Astrocyte (in vitro differentiated cells and primary cell): Measurements from ENCODE around the gene USH1C. TPM values are rescaled to one million over a fixed set of nuclear protein-coding genes. Genes with fewer than 3 reads are reported as not detected.

ENCODE experiments used
- DNase-seq: peaks from one replicate; pipeline ENCODE4 v3.0.0-alpha.2; 2010; ENCODE audit warnings: low read depth
- FAIRE-seq: peaks from 2 replicates; lab custom pipeline; 2011; peaks lifted over from hg19 to GRCh38; lab: Jason Lieb, UNC
- H2AFZ ChIP-seq: 2 replicates; pipeline ENCODE4 v1.6.0; 2012; ENCODE audit warnings: low read depth, low read length, inconsistent platforms
- H3K27ac ChIP-seq: 2 replicates; pipeline ENCODE4 v1.5.1; 2011; ENCODE audit warnings: low read depth, low read length, inconsistent platforms
- H3K27me3 ChIP-seq: 2 replicates; pipeline ENCODE4 v1.6.0; 2011; ENCODE audit warnings: low read length, inconsistent platforms; ENCODE audit not compliant: insufficient read depth
- H3K36me3 ChIP-seq: 2 replicates; pipeline ENCODE4 v1.5.1; 2011; ENCODE audit warnings: low read length, inconsistent platforms; ENCODE audit not compliant: insufficient read depth
- H3K4me1 ChIP-seq: 2 replicates; pipeline ENCODE4 v1.5.1; 2011; ENCODE audit warnings: low read length, inconsistent platforms; ENCODE audit not compliant: insufficient read depth
- H3K4me2 ChIP-seq: 2 replicates; pipeline ENCODE4 v1.6.0; 2012; ENCODE audit warnings: low read length, inconsistent platforms
- H3K4me3 ChIP-seq: 2 replicates; pipeline ENCODE4 v1.5.1; 2011; ENCODE audit warnings: low read depth, mild to moderate bottlenecking, low read length, inconsistent platforms; ENCODE audit not compliant: insufficient read depth
- H3K79me2 ChIP-seq: 2 replicates; pipeline ENCODE4 v1.6.0; 2012; ENCODE audit warnings: mild to moderate bottlenecking, low read length, inconsistent platforms; ENCODE audit not compliant: insufficient read depth
- H3K9ac ChIP-seq: 2 replicates; pipeline ENCODE4 v1.6.0; 2012; ENCODE audit warnings: mild to moderate bottlenecking, low read length, inconsistent platforms
- H3K9me3 ChIP-seq: 2 replicates; pipeline ENCODE4 v1.5.1; 2012; ENCODE audit warnings: low read depth, mild to moderate bottlenecking, low read length, inconsistent platforms; ENCODE audit not compliant: insufficient read depth
- H4K20me1 ChIP-seq: 2 replicates; pipeline ENCODE4 v1.6.0; 2012; ENCODE audit warnings: low read length, inconsistent platforms; ENCODE audit not compliant: insufficient read depth
- H3K27ac Mint-ChIP-seq: one replicate; pipeline ENCODE4 v1.8.0; 2021; ENCODE audit warnings: mild to moderate bottlenecking, mixed read lengths; ENCODE audit not compliant: unreplicated experiment
- H3K27me3 Mint-ChIP-seq: one replicate; pipeline ENCODE4 v1.8.0; 2021; ENCODE audit warnings: low read depth, mixed read lengths; ENCODE audit not compliant: unreplicated experiment
- H3K36me3 Mint-ChIP-seq: one replicate; pipeline ENCODE4 v1.8.0; 2021; ENCODE audit warnings: low read depth, mixed read lengths; ENCODE audit not compliant: unreplicated experiment
- H3K4me1 Mint-ChIP-seq: one replicate; pipeline ENCODE4 v1.8.0; 2021; ENCODE audit warnings: low read depth, mixed read lengths; ENCODE audit not compliant: unreplicated experiment
- H3K4me3 Mint-ChIP-seq: one replicate; pipeline ENCODE4 v1.8.0; 2021; ENCODE audit warnings: mild to moderate bottlenecking, moderate library complexity, mixed read lengths; ENCODE audit not compliant: unreplicated experiment
- H3K9me3 Mint-ChIP-seq: one replicate; pipeline ENCODE4 v1.8.0; 2021; ENCODE audit warnings: mild to moderate bottlenecking, mixed read lengths; ENCODE audit not compliant: unreplicated experiment
- CTCF ChIP-seq: IDR thresholded peaks from 2 replicates; pipeline ENCODE4 v1.5.1; 2011; ENCODE audit warnings: low read depth, mild to moderate bottlenecking, inconsistent platforms, low read length, moderate library complexity; ENCODE audit not compliant: insufficient read depth
- EZH2 ChIP-seq: IDR thresholded peaks from 2 replicates; pipeline ENCODE4 v1.6.1; 2012; ENCODE audit warnings: mild to moderate bottlenecking, low read length, inconsistent platforms; ENCODE audit not compliant: insufficient read depth
- total RNA-seq: library from RNA; stranded (reverse); gene quantifications from 2 replicates; pipeline ENCODE4 v1.2.1, GENCODE V29; 2021

USH1C gene
- total RNA-seq, 1 donor from 2014 or later = not detected

GRCh38 chr11:17449158-17449557 lies 95.1 kb downstream of the USH1C start:
- Mint-ChIP-seq H3K9me3 (no peaks in the 10 kb centered on the region), H3K27me3 (peaks cover 41% of the 10 kb centered on the region), H3K4me3 (no peak overlapping the region), H3K4me1 (no peaks in the 10 kb centered on the region), H3K36me3 (peaks cover 1% of the 10 kb centered on the region), H3K27ac (no peak overlapping the region)
- H3K9me3 ChIP-seq = no peaks in the 10 kb centered on the region
- peaks cover 3% of the 10 kb centered on the region for H3K27me3 ChIP-seq
- no peak overlapping the region for H3K4me3 ChIP-seq
- no peaks in the 10 kb centered on the region for H3K4me1 ChIP-seq
- H3K79me2 ChIP-seq = no peaks in the 10 kb centered on the region
- no peak for DNase-seq
- TF ChIP-seq CTCF (no peak), EZH2 (no peak)
- no peak overlapping the region for H3K4me2 ChIP-seq
- H4K20me1 ChIP-seq = no peaks in the 10 kb centered on the region
- H3K9ac ChIP-seq = no peak overlapping the region
- H3K36me3 ChIP-seq = no peaks in the 10 kb centered on the region
- H3K27ac ChIP-seq = no peak overlapping the region
- H2AFZ ChIP-seq = no peak overlapping the region
- FAIRE-seq = no peak

GRCh38 chr11:17446482-17446881 lies 97.7 kb downstream of the USH1C start:
- H3K9ac ChIP-seq = no peak overlapping the region
- no peak overlapping the region for H2AFZ ChIP-seq
- no peaks in the 10 kb centered on the region for H3K4me1 ChIP-seq
- no peak overlapping the region for H3K4me2 ChIP-seq
- no peak overlapping the region for H3K4me3 Mint-ChIP-seq
- peaks cover 2% of the 10 kb centered on the region for H3K9me3 Mint-ChIP-seq
- peaks cover 1% of the 10 kb centered on the region for H3K36me3 Mint-ChIP-seq
- FAIRE-seq = no peak
- no peak overlapping the region for H3K27ac ChIP-seq
- no peaks in the 10 kb centered on the region for H3K9me3 ChIP-seq
- H4K20me1 ChIP-seq = no peaks in the 10 kb centered on the region
- no peaks in the 10 kb centered on the region for H3K36me3 ChIP-seq
- H3K4me1 Mint-ChIP-seq = no peaks in the 10 kb centered on the region
- peaks cover 41% of the 10 kb centered on the region for H3K27me3 Mint-ChIP-seq
- H3K27ac Mint-ChIP-seq = no peak overlapping the region
- no peak for TF ChIP-seq EZH2
- no peak for TF ChIP-seq CTCF
- H3K27me3 ChIP-seq = no peaks in the 10 kb centered on the region
- no peak for DNase-seq
- H3K79me2 ChIP-seq = no peaks in the 10 kb centered on the region
- no peak overlapping the region for H3K4me3 ChIP-seq

- no peak for TF ChIP-seq CTCF
- no peak for TF ChIP-seq EZH2
These were observed 98.9 kb downstream of the USH1C start for GRCh38 chr11:17445240-17445795.

More at GRCh38 chr11:17445240-17445795, 98.9 kb downstream of the USH1C start:
- Histone ChIP-seq H3K4me2 (no peak overlapping the region), H3K9ac (no peak overlapping the region), H3K9me3 (no peaks in the 10 kb centered on the region), H2AFZ (no peak overlapping the region), H3K4me1 (no peaks in the 10 kb centered on the region), H3K27ac (no peak overlapping the region), H3K4me3 (no peak overlapping the region), H4K20me1 (no peaks in the 10 kb centered on the region), H3K27me3 (no peaks in the 10 kb centered on the region), H3K36me3 (no peaks in the 10 kb centered on the region), H3K79me2 (no peaks in the 10 kb centered on the region)
- no peak for FAIRE-seq
- Mint-ChIP-seq H3K4me1 (no peaks in the 10 kb centered on the region), H3K27ac (no peak overlapping the region), H3K4me3 (no peak overlapping the region), H3K9me3 (peaks cover 2% of the 10 kb centered on the region), H3K36me3 (no peaks in the 10 kb centered on the region), H3K27me3 (peaks cover 40% of the 10 kb centered on the region)
- DNase-seq = no peak
